K562 (cell line): ENCODE data around the gene PUM1. TPM values are rescaled to one million over a fixed set of nuclear protein-coding genes. Genes with fewer than 3 reads are reported as not detected.

Experiments used
- ARID3A ChIP-seq: IDR thresholded peaks from 2 replicates; pipeline ENCODE4 v1.6.1; 2012; ENCODE audit warnings: low read depth, low read length, improper control_type of control experiment, borderline replicate concordance
- BRCA1 ChIP-seq, 2 experiments: fragments of 450-650 bp in 1 of 2; sonication (generic) in 1 of 2; formaldehyde crosslinking in 1 of 2; IDR thresholded peaks; 2 replicates each; pipeline versions ENCODE4 v1.5.0 to v1.6.1; 2017 to 2020; ENCODE audit warnings: mild to moderate bottlenecking in 1 of 2, missing genetic modification reagents in 1 of 2
- CCNT2 ChIP-seq: IDR thresholded peaks from 2 replicates; pipeline ENCODE4 v1.6.1; 2011; ENCODE audit warnings: borderline replicate concordance, low read depth, mild to moderate bottlenecking, moderate library complexity, mixed read lengths, low read length; ENCODE audit not compliant: insufficient read length; ENCODE audit errors: extremely low read depth
- DDX20 ChIP-seq: fragments of 450-650 bp; IDR thresholded peaks from 2 replicates; pipeline ENCODE4 v1.6.1; 2016; ENCODE audit warnings: missing genetic modification characterization, low read depth, mild to moderate bottlenecking, missing compliant biosample characterization, moderate library complexity
- HDAC1 ChIP-seq, 2 experiments: fragments of 450-650 bp; IDR thresholded peaks; 2 replicates each; pipeline ENCODE4 v1.6.1; 2016 to 2017; ENCODE audit warnings: inconsistent platforms in 1 of 2, mild to moderate bottlenecking in 1 of 2, moderate library complexity in 1 of 2
- MAX ChIP-seq: sonication (generic); formaldehyde crosslinking; IDR thresholded peaks from 2 replicates; pipeline ENCODE4 v1.9.0; 2022; ENCODE audit warnings: mild to moderate bottlenecking, missing genetic modification reagents
- MYBL2 ChIP-seq, 2 experiments: fragments of 450-650 bp in 1 of 2; sonication (generic) in 1 of 2; formaldehyde crosslinking in 1 of 2; IDR thresholded peaks; 2 replicates each; pipeline versions ENCODE4 v1.6.1 to v1.8.1; 2017 to 2022; ENCODE audit warnings: borderline replicate concordance in 1 of 2, inconsistent platforms in 1 of 2, low read depth in 1 of 2, mild to moderate bottlenecking in 1 of 2, missing genetic modification reagents in 1 of 2, moderate library complexity in 1 of 2
- NONO ChIP-seq, 2 experiments: fragments of 200-400 bp in 1 of 2; fragments of 450-650 bp in 1 of 2; formaldehyde crosslinking in 1 of 2; IDR thresholded peaks; 2 replicates each; pipeline ENCODE4 v1.6.1; 2017; ENCODE audit warnings: low read depth in 2 of 2, mild to moderate bottlenecking in 2 of 2, moderate library complexity in 2 of 2, low read length in 1 of 2
- PRDM10 ChIP-seq: fragments of 450-650 bp; IDR thresholded peaks from 2 replicates; pipeline ENCODE4 v1.6.1; 2018; ENCODE audit not compliant: partially characterized antibody
- SOX6 ChIP-seq: fragments of 450-650 bp; IDR thresholded peaks from 2 replicates; pipeline ENCODE4 v1.6.1; 2014; ENCODE audit warnings: mild to moderate bottlenecking
- THRA ChIP-seq: fragments of 450-650 bp; IDR thresholded peaks from 2 replicates; pipeline ENCODE4 v1.6.1; 2017; ENCODE audit warnings: mild to moderate bottlenecking, moderate library complexity
- ZHX1 ChIP-seq: fragments of 150-350 bp; conservative IDR thresholded peaks from 2 replicates; pipeline ENCODE4 v1.6.1; 2014; ENCODE audit warnings: low read length
- ZKSCAN8 ChIP-seq: fragments of 200-800 bp; sonication (Bioruptor generic); IDR thresholded peaks from 2 replicates; pipeline ENCODE4 v1.6.1; 2016; ENCODE audit warnings: missing genetic modification characterization, missing compliant biosample characterization
- ZNF134 ChIP-seq: fragments of 250-450 bp; sonication (Bioruptor Pico); conservative IDR thresholded peaks from 2 replicates; pipeline ENCODE4 v1.4.0; 2020
- ZNF717 ChIP-seq: fragments of 250-450 bp; sonication (Bioruptor Pico); IDR thresholded peaks from 2 replicates; pipeline ENCODE4 v1.5.0; 2021
- polyA plus RNA-seq, 8 experiments: library from polyadenylated mRNA; depleted of rRNA in 4 of 8; stranded (reverse) in 5 of 8; unstranded in 3 of 8; fragments of >200 nt; fragmentation: Nextera tagmentation in 2 of 8; fragmentation: Illumina TruSeq in 1 of 8; extraction: Ambion mirVana in 2 of 8; extraction: Trizol in 1 of 8; gene quantifications; 2 replicates each; pipeline versions ENCODE4 v1.2.1 to v1.2.3, GENCODE V29; 2011 to 2014; ENCODE audit warnings: inconsistent platforms in 1 of 8, missing spikeins in 1 of 8
- total RNA-seq, 7 experiments: library from RNA; depleted of rRNA in 6 of 7; stranded (reverse); fragments of >200 nt in 6 of 7; fragmentation: Illumina TruSeq in 2 of 7; extraction: Trizol in 2 of 7; gene quantifications; 2 replicates each; pipeline versions ENCODE4 v1.2.1 to v1.2.3, GENCODE V29; 2011 to 2021; ENCODE audit warnings: low replicate concordance in 1 of 7

The PUM1 gene
- total and polyA plus RNA-seq, 9 of the 15 experiments (the other 6 are each of a cell fraction or from before 2014, with no cell fraction given) = 37.7 to 104 (median 55.7) TPM

GRCh38 chr1:30919025-30919881, 146.3 kb downstream of the PUM1 start (continued):
- TF ChIP-seq THRA (no peak), ZNF134 (CRISPR knock-in tag) (no peak), ARID3A (0 out of 2 replicates have a peak, but pooled peaks have one; percentile 48), PRDM10 (no peak), CCNT2 (peak; percentile 34), BRCA1 (IDR thresholded peaks at IDR 0.05) (no peak), BRCA1 (CRISPR knock-in tag; IDR thresholded peaks at IDR 0.05) (no peak), MYBL2 (IDR thresholded peaks at IDR 0.05; ENCODE audit: low read depth) (no peak; the same call in 1 of the 2 replicates), MYBL2 (CRISPR knock-in tag; IDR thresholded peaks at IDR 0.05; ENCODE audit: borderline replicate concordance) (no peak), ZKSCAN8 (CRISPR knock-in tag) (0 out of 2 replicates have a peak, but pooled peaks have one; percentile 56), NONO (IDR thresholded peaks at IDR 0.05; ENCODE audit: low read depth in 2 of 2, low read length in 1 of 2) (peak in 1 of 2 experiments; percentile 73; a peak in 2 of 4 replicates), HDAC1 (IDR thresholded peaks at IDR 0.05) (peak in 1 of 2 experiments; percentile 87; a peak in 2 of 4 replicates), ZHX1 (no peak), SOX6 (peak; percentile 93), ZNF717 (CRISPR knock-in tag) (no peak), DDX20 (tag) (peak; percentile 79; the same call in 1 of the 2 replicates), MAX (CRISPR knock-in tag) (peak; percentile 63)
